DOHH2 (cell line): ENCODE data around the gene SNAP29.
"Not testable (repeated sequence)": the region's sequence is repeated elsewhere in the genome, so short reads cannot be mapped to it uniquely, and the experiment has no call there.

Experiments
- H3F3A ChIP-seq: fragments of 200-600 bp; sonication (generic), shearing (Covaris generic); 2 replicates; pipeline ENCODE4 v1.6.0; 2016; ENCODE audit warnings: antibody characterized with exemption, mild to moderate bottlenecking; ENCODE audit not compliant: control insufficient read depth, insufficient read depth
- H3K27ac ChIP-seq: fragments of 200-600 bp; sonication (generic); 2 replicates; pipeline ENCODE4 v1.5.1; 2014; ENCODE audit warnings: low read depth, mild to moderate bottlenecking, low read length, moderate library complexity
- H3K27me3 ChIP-seq: fragments of 200-600 bp; sonication (generic); 2 replicates; pipeline ENCODE4 v1.6.1; 2014; ENCODE audit warnings: mild to moderate bottlenecking, low read length, mixed read lengths; ENCODE audit not compliant: control insufficient read depth
- H3K36me3 ChIP-seq: fragments of 200-600 bp; sonication (generic); 2 replicates; pipeline ENCODE4 v1.6.1; 2014; ENCODE audit warnings: mild to moderate bottlenecking, low read length, moderate library complexity, mixed read lengths; ENCODE audit not compliant: control insufficient read depth
- H3K4me1 ChIP-seq: fragments of 200-600 bp; sonication (generic); 2 replicates; pipeline ENCODE4 v1.6.1; 2014; ENCODE audit warnings: mild to moderate bottlenecking, low read length, mixed read lengths; ENCODE audit not compliant: control insufficient read depth
- H3K4me2 ChIP-seq: fragments of 200-600 bp; sonication (generic); 2 replicates; pipeline ENCODE4 v1.6.0; 2014; ENCODE audit warnings: mild to moderate bottlenecking, low read length, moderate library complexity
- H3K4me3 ChIP-seq: fragments of 200-600 bp; sonication (generic); 2 replicates; pipeline ENCODE4 v1.5.1; 2014; ENCODE audit warnings: mild to moderate bottlenecking, low read length, mixed read lengths
- H3K79me2 ChIP-seq: fragments of 200-600 bp; sonication (generic); 2 replicates; pipeline ENCODE4 v1.6.1; 2014; ENCODE audit warnings: mild to moderate bottlenecking, low read length, mixed read lengths; ENCODE audit not compliant: control insufficient read depth
- H3K9me2 ChIP-seq: fragments of 200-600 bp; sonication (generic); replicated peaks from 2 replicates; pipeline ENCODE4 v1.6.1; 2014; ENCODE audit warnings: mild to moderate bottlenecking, low read length, mixed read lengths; ENCODE audit not compliant: control insufficient read depth
- H3K9me3 ChIP-seq: fragments of 200-600 bp; sonication (generic); 2 replicates; pipeline ENCODE4 v1.6.1; 2014; ENCODE audit warnings: antibody characterized with exemption, low read length, mixed read lengths; ENCODE audit not compliant: control insufficient read depth, insufficient read depth
- H4K20me1 ChIP-seq: fragments of 200-600 bp; sonication (generic); 2 replicates; pipeline ENCODE4 v1.6.0; 2014; ENCODE audit warnings: low read depth, mild to moderate bottlenecking, antibody characterized with exemption, low read length, moderate library complexity; ENCODE audit not compliant: control insufficient read depth, insufficient read depth
- CTCF ChIP-seq: fragments of 200-600 bp; sonication (generic); IDR thresholded peaks from one replicate; pipeline ENCODE4 v1.5.1; 2014; ENCODE audit warnings: antibody characterized with exemption, mild to moderate bottlenecking, low read depth, low read length; ENCODE audit not compliant: poor library complexity, severe bottlenecking
- EZH2phosphoT487 ChIP-seq: fragments of 200-600 bp; sonication (generic); IDR thresholded peaks from 2 replicates; pipeline ENCODE4 v1.6.1; 2017; ENCODE audit warnings: borderline replicate concordance, mild to moderate bottlenecking, antibody characterized with exemption, low read length, moderate library complexity, mixed read lengths

Gene SNAP29

GRCh38 chr22:20889025-20889704, 30.4 kb downstream of the SNAP29 start:
- Histone ChIP-seq H3K27me3 (no peaks in the 10 kb centered on the region), H3K36me3 (peaks cover 22% of the 10 kb centered on the region)

GRCh38 chr22:20889904-20890540, 31.2 kb downstream of the SNAP29 start:
- peaks cover 19% of the 10 kb centered on the region for H3K36me3 ChIP-seq
- no peaks in the 10 kb centered on the region for H3K79me2 ChIP-seq
- TF ChIP-seq CTCF (no peak), EZH2phosphoT487 (no peak)
- no peak overlapping the region for H3K27ac ChIP-seq
- H3K9me3 ChIP-seq, result no peaks in the 10 kb centered on the region
- no peaks in the 10 kb centered on the region for H3K9me2 ChIP-seq
- no peaks in the 10 kb centered on the region for H3K4me1 ChIP-seq
- no peaks in the 10 kb centered on the region for H3K27me3 ChIP-seq
- H3F3A ChIP-seq, result no peaks in the 10 kb centered on the region
- no peak overlapping the region for H3K4me3 ChIP-seq
- H3K4me2 ChIP-seq, result no peak overlapping the region
- no peaks in the 10 kb centered on the region for H4K20me1 ChIP-seq

More at GRCh38 chr22:20889025-20889704, 30.4 kb downstream of the SNAP29 start:
- Histone ChIP-seq H3K79me2 (no peaks in the 10 kb centered on the region), H3K9me2 (no peaks in the 10 kb centered on the region), H3K4me3 (no peak overlapping the region), H3K27ac (no peak overlapping the region), H4K20me1 (no peaks in the 10 kb centered on the region), H3K4me1 (no peaks in the 10 kb centered on the region), H3K4me2 (no peak overlapping the region), H3F3A (no peaks in the 10 kb centered on the region), H3K9me3 (no peaks in the 10 kb centered on the region)
- TF ChIP-seq CTCF (no peak), EZH2phosphoT487 (no peak)

- no peaks in the 10 kb centered on the region for H3K9me2 ChIP-seq
- no peaks in the 10 kb centered on the region for H3K4me1 ChIP-seq
- H4K20me1 ChIP-seq, result no peaks in the 10 kb centered on the region
- no peak overlapping the region for H3K4me3 ChIP-seq
- no peak for TF ChIP-seq CTCF
- TF ChIP-seq EZH2phosphoT487, result no peak
- H3K36me3 ChIP-seq, result peaks cover 19% of the 10 kb centered on the region
- H3K9me3 ChIP-seq, result no peaks in the 10 kb centered on the region
- H3K27ac ChIP-seq, result no peak overlapping the region
- H3K4me2 ChIP-seq, result no peak overlapping the region
- no peaks in the 10 kb centered on the region for H3K27me3 ChIP-seq
- no peaks in the 10 kb centered on the region for H3F3A ChIP-seq
- H3K79me2 ChIP-seq, result no peaks in the 10 kb centered on the region
Measured at GRCh38 chr22:20890975-20891374, 32.2 kb downstream of the SNAP29 start.

- H3K36me3 ChIP-seq, H3K79me2 ChIP-seq, H3F3A ChIP-seq, H3K9me2 ChIP-seq, H3K9me3 ChIP-seq, H4K20me1 ChIP-seq, H3K27me3 ChIP-seq, H3K4me2 ChIP-seq, H3K4me3 ChIP-seq, H3K27ac ChIP-seq, H3K4me1 ChIP-seq: not testable (repeated sequence)
Measured at GRCh38 chr22:20897737-20898136, 38.9 kb downstream of the SNAP29 start.
